ENCODE measurements around the gene PGC. TPM values are rescaled to one million over a fixed set of nuclear protein-coding genes. Genes with fewer than 3 reads are reported as not detected.

PGC gene
- total RNA-seq, 4 donors from 2014 or later = 0.62 TPM; not detected in 3

- H3K4me1 ChIP-seq = peaks cover 0 to 28% (median 0%) of the 10 kb centered on the region in 3 donors
- TF ChIP-seq POLR2A (IDR thresholded peaks at IDR 0.05) = no peak
- TF ChIP-seq EP300 (IDR thresholded peaks at IDR 0.05) = no peak
- no peak for TF ChIP-seq POLR2AphosphoS5 (IDR thresholded peaks at IDR 0.05)
- no peak for TF ChIP-seq CTCF (IDR thresholded peaks at IDR 0.05)
- no peak overlapping the region for H3K27ac ChIP-seq
- ATAC-seq = no peak
- no peaks in the 10 kb centered on the region for H3K9me3 ChIP-seq
- H3K36me3 ChIP-seq = peaks cover 0 to 39% of the 10 kb centered on the region in 2 donors
- H3K4me3 ChIP-seq = no peak overlapping the region
- 93% methylated on average over 2 of the region's 2 CpGs; no CpG with 5 or more reads in 1 of the 2 donors for WGBS, 2 donors (ENCODE audit: low coverage in 1 of 2)
- no peaks in the 10 kb centered on the region for H3K27me3 ChIP-seq
These were observed 54.5 kb downstream of the PGC start for GRCh38 chr6:41692730-41693129.

DNA sequence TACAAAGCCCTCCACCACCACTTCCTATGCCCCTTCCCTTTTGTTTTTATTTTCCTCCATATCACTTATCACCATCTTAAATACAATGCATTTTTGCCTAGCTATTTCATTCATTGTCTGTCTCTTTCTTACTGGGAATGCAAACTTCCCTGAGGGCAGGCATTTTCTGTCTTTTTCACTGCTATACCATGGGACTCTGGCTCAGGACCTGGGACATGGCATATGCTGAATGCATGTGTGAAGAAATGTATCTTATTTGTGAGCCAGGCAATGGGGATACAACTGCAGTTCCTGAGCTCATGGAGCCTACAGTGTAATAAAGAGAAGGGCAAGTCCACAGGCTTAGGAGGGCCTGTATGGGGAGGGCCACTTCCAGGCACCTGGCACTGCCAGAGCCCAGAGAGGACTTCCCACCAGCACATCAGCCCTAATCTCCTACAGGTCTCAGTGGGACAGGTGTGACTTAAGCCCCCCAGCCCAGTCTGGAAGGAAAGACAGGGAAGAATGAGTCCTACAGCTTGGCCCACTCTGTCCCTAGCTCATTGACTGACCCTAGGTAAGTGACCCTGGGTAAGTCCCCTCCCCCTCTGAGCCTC, 55.0 kb downstream of the PGC start:
- Histone ChIP-seq H3K9me3 (no peaks in the 10 kb centered on the region), H3K27me3 (no peaks in the 10 kb centered on the region), H3K36me3 (peaks cover 0 to 45% of the 10 kb centered on the region in 2 donors), H3K4me1 (peaks cover 0 to 28% (median 0%) of the 10 kb centered on the region in 3 donors), H3K4me3 (no peak overlapping the region), H3K27ac (no peak overlapping the region)
- TF ChIP-seq EP300 (IDR thresholded peaks at IDR 0.05) (no peak), POLR2A (IDR thresholded peaks at IDR 0.05) (no peak), POLR2AphosphoS5 (IDR thresholded peaks at IDR 0.05) (no peak), CTCF (IDR thresholded peaks at IDR 0.05) (no peak)
- no peak for ATAC-seq

- 82 to 92% methylated on average over 8 of the region's 8 CpGs for WGBS, 2 donors (ENCODE audit: low coverage in 1 of 2)
- TF ChIP-seq POLR2AphosphoS5 (IDR thresholded peaks at IDR 0.05) (no peak), CTCF (IDR thresholded peaks at IDR 0.05) (no peak), EP300 (IDR thresholded peaks at IDR 0.05) (no peak), POLR2A (IDR thresholded peaks at IDR 0.05) (no peak)
- no peak overlapping the region for H3K4me3 ChIP-seq
- no peak for ATAC-seq
- peaks cover 0 to 28% (median 0%) of the 10 kb centered on the region in 3 donors for H3K4me1 ChIP-seq
- no peaks in the 10 kb centered on the region for H3K27me3 ChIP-seq
- peaks cover 0 to 51% of the 10 kb centered on the region in 2 donors for H3K36me3 ChIP-seq
- no peak overlapping the region for H3K27ac ChIP-seq
- no peaks in the 10 kb centered on the region for H3K9me3 ChIP-seq
These were observed 55.6 kb downstream of the PGC start for GRCh38 chr6:41691426-41692079.

DNA sequence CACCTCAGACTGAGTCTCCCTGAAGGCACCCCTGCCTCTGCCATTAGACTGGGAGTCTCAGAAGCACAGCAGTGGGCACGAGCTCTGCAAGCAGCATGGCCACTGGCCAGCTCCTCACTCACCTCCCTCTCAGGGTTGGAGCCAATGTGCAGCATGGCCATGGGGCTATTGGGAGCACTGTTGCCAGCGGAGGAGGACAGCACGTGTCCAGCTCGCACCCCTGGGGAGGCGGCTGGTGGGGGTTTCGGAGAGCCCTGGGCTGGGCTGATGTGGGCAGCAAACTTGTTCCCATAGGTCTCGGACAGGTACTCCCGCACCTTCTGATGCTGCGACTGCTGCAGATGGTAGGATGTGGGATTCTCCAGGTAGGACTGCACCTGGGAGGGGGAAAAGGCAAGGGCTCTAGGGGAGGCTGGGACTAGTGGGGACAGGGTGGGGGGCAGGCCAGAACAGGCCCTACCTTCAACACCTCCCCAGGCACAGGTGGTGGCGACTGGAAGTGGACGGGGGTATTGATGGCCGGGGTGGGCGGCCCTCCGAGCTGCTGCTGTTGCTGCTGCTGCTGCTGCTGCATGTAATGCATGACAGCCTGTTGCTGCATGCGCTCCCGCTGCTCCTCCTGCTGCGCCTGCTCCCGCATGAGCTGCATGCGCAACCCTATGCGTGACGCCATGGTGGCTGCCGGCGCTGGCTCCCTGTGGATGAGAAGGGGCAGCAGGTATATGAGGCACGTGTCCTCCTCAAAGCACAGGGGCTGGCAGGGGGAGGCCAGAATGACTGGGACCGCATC, 56.5 kb downstream of the PGC start:
- peaks cover 0 to 58% of the 10 kb centered on the region in 2 donors for H3K36me3 ChIP-seq
- H3K4me3 ChIP-seq = no peak overlapping the region
- H3K4me1 ChIP-seq = peaks cover 0 to 28% (median 0%) of the 10 kb centered on the region in 3 donors
- no peak for ATAC-seq
- TF ChIP-seq CTCF (IDR thresholded peaks at IDR 0.05) (no peak), EP300 (IDR thresholded peaks at IDR 0.05) (no peak), POLR2A (IDR thresholded peaks at IDR 0.05) (no peak), POLR2AphosphoS5 (IDR thresholded peaks at IDR 0.05) (no peak)
- H3K27me3 ChIP-seq = no peaks in the 10 kb centered on the region
- no peaks in the 10 kb centered on the region for H3K9me3 ChIP-seq
- 90 to 92% methylated on average over 2 to 8 of the region's 25 CpGs for WGBS, 2 donors (ENCODE audit: low coverage in 1 of 2)
- H3K27ac ChIP-seq = no peak overlapping the region
